GM12878 (cell line): ENCODE results near the gene BMPR1B. TPM values are rescaled to one million over a fixed set of nuclear protein-coding genes. Genes with fewer than 3 reads are reported as not detected.

Experiments
- ATAC-seq: fragments of 200-7000 bp; cut with Tn5 transposase; 3 replicates; pipeline ENCODE4 v1.9.1; 2020; ENCODE audit warnings: mild to moderate bottlenecking, moderate library complexity
- BruUV-seq: library from RNA; stranded (reverse); fragments of 400-500 nt; replicated peaks from 2 replicates; lab custom pipeline; 2021; lab: Mats Ljungman, UMichigan
- CTCF ChIA-PET: fragments of 300-600 bp; sonication (Branson Sonifier 250); formaldehyde crosslinking; extraction: SDS; loops from one replicate; lab custom pipeline; 2021; ENCODE audit warnings: inconsistent platforms; lab: Yijun Ruan, JAX
- POLR2A ChIA-PET: fragments of 350-600 bp; formaldehyde crosslinking; extraction: SDS; loops from one replicate; lab custom pipeline; 2021; ENCODE audit warnings: inconsistent platforms; lab: Charles Lee
- RAD21 ChIA-PET: fragments of 300-600 bp; sonication (Branson Sonifier 250); formaldehyde crosslinking; loops from one replicate; lab custom pipeline; 2023; ENCODE audit warnings: antibody characterized with exemption; ENCODE audit not compliant: unreplicated experiment; lab: Charles Lee
- SMC1A ChIA-PET: fragments of 300-600 bp; sonication (Branson Sonifier 250); formaldehyde crosslinking; loops from one replicate; lab custom pipeline; 2023; ENCODE audit not compliant: unreplicated experiment, uncharacterized antibody; lab: Charles Lee
- DNase-seq: peaks from one replicate; pipeline ENCODE4 v3.0.0-alpha.2; 2011; ENCODE audit warnings: low read depth, low spot score
- FAIRE-seq: peaks from 3 replicates; lab custom pipeline; 2011; peaks lifted over from hg19 to GRCh38; lab: Jason Lieb, UNC
- H2AFZ ChIP-seq: 2 replicates; pipeline ENCODE4 v1.6.0; 2011; ENCODE audit warnings: low read depth, low read length, control low read depth; ENCODE audit not compliant: control insufficient read depth
- H3K27ac ChIP-seq: 2 replicates; pipeline ENCODE4 v1.5.1; 2011; ENCODE audit warnings: control low read depth; ENCODE audit not compliant: control insufficient read depth, insufficient read depth
- H3K27me3 ChIP-seq, 2 experiments: replicated peaks in 1 of 2; 2 replicates each; pipeline versions ENCODE4 v1.6.0 to v1.6.1; 2011; ENCODE audit warnings: low read length in 1 of 2; ENCODE audit not compliant: control insufficient read depth in 2 of 2, insufficient read depth in 2 of 2
- H3K36me3 ChIP-seq, 2 experiments: 2 replicates each; pipeline ENCODE4 v1.5.1; 2011; ENCODE audit warnings: low read length in 1 of 2; ENCODE audit not compliant: control insufficient read depth in 2 of 2, insufficient read depth in 2 of 2
- H3K4me1 ChIP-seq: 2 replicates; pipeline ENCODE4 v1.6.1; 2011; ENCODE audit warnings: mild to moderate bottlenecking, low read length, moderate library complexity, mixed read lengths; ENCODE audit not compliant: control insufficient read depth, insufficient read depth
- H3K4me2 ChIP-seq: 2 replicates; pipeline ENCODE4 v1.6.0; 2011; ENCODE audit warnings: control low read depth; ENCODE audit not compliant: control insufficient read depth, insufficient read depth
- H3K4me3 ChIP-seq: fragments of 200-600 bp; sonication (generic); 2 replicates; pipeline ENCODE4 v1.5.1; 2016
- H3K79me2 ChIP-seq: 2 replicates; pipeline ENCODE4 v1.6.0; 2011; ENCODE audit warnings: low read length; ENCODE audit not compliant: control insufficient read depth, insufficient read depth
- H3K9ac ChIP-seq: 2 replicates; pipeline ENCODE4 v1.8.0; 2011; ENCODE audit warnings: low read length, control low read depth, mixed read lengths; ENCODE audit not compliant: control insufficient read depth, insufficient read depth
- H3K9me3 ChIP-seq: replicated peaks from 3 replicates; pipeline ENCODE4 v1.5.1; 2011; ENCODE audit warnings: mild to moderate bottlenecking, low read length; ENCODE audit not compliant: control insufficient read depth, insufficient read depth
- H4K20me1 ChIP-seq: 2 replicates; pipeline ENCODE4 v1.6.0; 2011; ENCODE audit not compliant: control insufficient read depth, insufficient read depth
- CBX3 ChIP-seq: fragments of 200-600 bp; sonication (generic); IDR thresholded peaks from 2 replicates; pipeline ENCODE4 v1.6.1; 2016; ENCODE audit warnings: low read depth, borderline replicate concordance
- EED ChIP-seq: sonication (generic); IDR thresholded peaks from 2 replicates; pipeline ENCODE4 v1.6.1; 2016; ENCODE audit warnings: antibody characterized with exemption, low read depth
- HDAC6 ChIP-seq: fragments of 200-600 bp; sonication (generic); IDR thresholded peaks from one replicate; pipeline ENCODE4 v1.8.0; 2017; ENCODE audit warnings: antibody characterized with exemption; ENCODE audit not compliant: unreplicated experiment
- JUNB ChIP-seq: IDR thresholded peaks from 2 replicates; pipeline ENCODE4 v1.6.1; 2016; ENCODE audit warnings: antibody characterized with exemption, mild to moderate bottlenecking
- KLF5 ChIP-seq: fragments of 450-650 bp; IDR thresholded peaks from 2 replicates; pipeline ENCODE4 v1.6.1; 2014; ENCODE audit warnings: mild to moderate bottlenecking; ENCODE audit not compliant: partially characterized antibody
- MEF2B ChIP-seq: fragments of 450-650 bp; IDR thresholded peaks from 2 replicates; pipeline ENCODE4 v1.6.1; 2018; ENCODE audit warnings: mild to moderate bottlenecking, moderate library complexity; ENCODE audit not compliant: partially characterized antibody, poor library complexity, severe bottlenecking
- MLLT1 ChIP-seq: fragments of 450-650 bp; IDR thresholded peaks from 2 replicates; pipeline ENCODE4 v1.6.1; 2016; ENCODE audit warnings: mild to moderate bottlenecking
- NR2F1 ChIP-seq: fragments of 450-650 bp; conservative IDR thresholded peaks from 2 replicates; pipeline ENCODE4 v1.6.1; 2017; ENCODE audit warnings: mild to moderate bottlenecking
- PAX5 ChIP-seq: IDR thresholded peaks from 2 replicates; pipeline ENCODE4 v1.6.1; 2011; ENCODE audit warnings: low read depth, low read length, borderline replicate concordance
- PAX8 ChIP-seq: fragments of 450-650 bp; IDR thresholded peaks from 2 replicates; pipeline ENCODE4 v1.6.1; 2017; ENCODE audit warnings: mild to moderate bottlenecking, moderate library complexity
- PKNOX1 ChIP-seq: fragments of 450-650 bp; IDR thresholded peaks from 2 replicates; pipeline ENCODE4 v1.6.1; 2016; ENCODE audit warnings: mild to moderate bottlenecking
- STAT1 ChIP-seq: fragments of 450-650 bp; conservative IDR thresholded peaks from 2 replicates; pipeline ENCODE4 v1.6.1; 2014; ENCODE audit warnings: antibody characterized with exemption, mild to moderate bottlenecking
- WGBS: methylation state at CpG from one replicate; pipeline ENCODE4 v1.1.6; 2016; ENCODE audit warnings: low lambda C conversion rate; ENCODE audit not compliant: insufficient replicate concordance, insufficient coverage; ENCODE audit errors: missing lambda C conversion rate; 5-methylcytosine and 5-hydroxymethylcytosine counted together
- in situ Hi-C: fragments of 300-500 bp; cut with MboI; formaldehyde crosslinking; loops from 9 replicates; pipeline ENCODE4 v1.14.3; 2018; ENCODE audit warnings: mixed read lengths
- intact Hi-C: fragments of 100-400 bp; cut with micrococcal nuclease; formaldehyde crosslinking; loops from one replicate; pipeline ENCODE4 v1.14.2; 2022; ENCODE audit not compliant: unreplicated experiment
- polyA plus RNA-seq, 11 experiments: library from polyadenylated mRNA; depleted of rRNA in 4 of 11; unstranded in 6 of 11; stranded (reverse) in 5 of 11; fragments of >200 nt; fragmentation: Nextera tagmentation in 4 of 11; fragmentation: Illumina TruSeq in 1 of 11; extraction: Ambion mirVana in 4 of 11; extraction: Trizol in 1 of 11; gene quantifications; 1 replicate in 1 of 11; 2 replicates in 10 of 11; pipeline versions ENCODE4 v1.2.1 to v1.2.3, GENCODE V29; 2011 to 2016; ENCODE audit warnings: inconsistent platforms in 2 of 11, missing spikeins in 2 of 11, low read depth in 1 of 11
- total RNA-seq, 4 experiments: library from RNA; depleted of rRNA in 3 of 4; stranded (reverse); fragments of >200 nt in 3 of 4; fragmentation: Illumina TruSeq in 1 of 4; extraction: Trizol in 1 of 4; gene quantifications; 2 replicates each; pipeline versions ENCODE4 v1.2.1 to v1.2.3, GENCODE V29; 2013 to 2021
- TF ChIP-seq, protein P1 (sequence below): IDR thresholded peaks from 2 replicates; pipeline ENCODE4 v1.6.1; 2012; ENCODE audit warnings: mild to moderate bottlenecking, low read depth, low read length
- TF ChIP-seq, protein P2 (sequence below): fragments of 450-650 bp; IDR thresholded peaks from 2 replicates; pipeline ENCODE4 v1.6.1; 2016; ENCODE audit warnings: mild to moderate bottlenecking, moderate library complexity, borderline replicate concordance

BMPR1B gene
- total and polyA plus RNA-seq, 10 of the 15 experiments (the other 5 are each of a cell fraction or from before 2014, with no cell fraction given), result not detected

- 64% methylated on average over 3 of the region's 3 CpGs for WGBS
- Histone ChIP-seq H3K27ac (no peak overlapping the region), H4K20me1 (no peaks in the 10 kb centered on the region), H3K4me2 (no peak overlapping the region), H3K27me3 (no peaks in the 10 kb centered on the region), H3K79me2 (no peaks in the 10 kb centered on the region), H3K9ac (no peak overlapping the region), H3K9me3 (no peaks in the 10 kb centered on the region), H3K4me1 (no peaks in the 10 kb centered on the region), H2AFZ (no peak overlapping the region), H3K36me3 (no peaks in the 10 kb centered on the region), H3K4me3 (no peak overlapping the region)
- POLR2A ChIA-PET, result no interaction called here
- RAD21 ChIA-PET, result no interaction called here
- ATAC-seq (no peak), FAIRE-seq (no peak), DNase-seq (no peak)
- intact Hi-C loops, result no loop called here
- in situ Hi-C loops, result no loop called here
- SMC1A ChIA-PET, result no interaction called here
- no TSS peak for BruUV-seq
- CTCF ChIA-PET, result no interaction called here
- TF ChIP-seq KLF5 (no peak), MLLT1 (no peak), HDAC6 (no peak), JUNB (no peak), EED (no peak), NR2F1 (no peak), CBX3 (no peak), PAX5 (no peak), PKNOX1 (no peak), STAT1 (no peak), MEF2B (no peak), PAX8 (no peak)
- TF ChIP-seq, protein P1, sequence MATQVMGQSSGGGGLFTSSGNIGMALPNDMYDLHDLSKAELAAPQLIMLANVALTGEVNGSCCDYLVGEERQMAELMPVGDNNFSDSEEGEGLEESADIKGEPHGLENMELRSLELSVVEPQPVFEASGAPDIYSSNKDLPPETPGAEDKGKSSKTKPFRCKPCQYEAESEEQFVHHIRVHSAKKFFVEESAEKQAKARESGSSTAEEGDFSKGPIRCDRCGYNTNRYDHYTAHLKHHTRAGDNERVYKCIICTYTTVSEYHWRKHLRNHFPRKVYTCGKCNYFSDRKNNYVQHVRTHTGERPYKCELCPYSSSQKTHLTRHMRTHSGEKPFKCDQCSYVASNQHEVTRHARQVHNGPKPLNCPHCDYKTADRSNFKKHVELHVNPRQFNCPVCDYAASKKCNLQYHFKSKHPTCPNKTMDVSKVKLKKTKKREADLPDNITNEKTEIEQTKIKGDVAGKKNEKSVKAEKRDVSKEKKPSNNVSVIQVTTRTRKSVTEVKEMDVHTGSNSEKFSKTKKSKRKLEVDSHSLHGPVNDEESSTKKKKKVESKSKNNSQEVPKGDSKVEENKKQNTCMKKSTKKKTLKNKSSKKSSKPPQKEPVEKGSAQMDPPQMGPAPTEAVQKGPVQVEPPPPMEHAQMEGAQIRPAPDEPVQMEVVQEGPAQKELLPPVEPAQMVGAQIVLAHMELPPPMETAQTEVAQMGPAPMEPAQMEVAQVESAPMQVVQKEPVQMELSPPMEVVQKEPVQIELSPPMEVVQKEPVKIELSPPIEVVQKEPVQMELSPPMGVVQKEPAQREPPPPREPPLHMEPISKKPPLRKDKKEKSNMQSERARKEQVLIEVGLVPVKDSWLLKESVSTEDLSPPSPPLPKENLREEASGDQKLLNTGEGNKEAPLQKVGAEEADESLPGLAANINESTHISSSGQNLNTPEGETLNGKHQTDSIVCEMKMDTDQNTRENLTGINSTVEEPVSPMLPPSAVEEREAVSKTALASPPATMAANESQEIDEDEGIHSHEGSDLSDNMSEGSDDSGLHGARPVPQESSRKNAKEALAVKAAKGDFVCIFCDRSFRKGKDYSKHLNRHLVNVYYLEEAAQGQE, result no peak
- TF ChIP-seq, protein P2, sequence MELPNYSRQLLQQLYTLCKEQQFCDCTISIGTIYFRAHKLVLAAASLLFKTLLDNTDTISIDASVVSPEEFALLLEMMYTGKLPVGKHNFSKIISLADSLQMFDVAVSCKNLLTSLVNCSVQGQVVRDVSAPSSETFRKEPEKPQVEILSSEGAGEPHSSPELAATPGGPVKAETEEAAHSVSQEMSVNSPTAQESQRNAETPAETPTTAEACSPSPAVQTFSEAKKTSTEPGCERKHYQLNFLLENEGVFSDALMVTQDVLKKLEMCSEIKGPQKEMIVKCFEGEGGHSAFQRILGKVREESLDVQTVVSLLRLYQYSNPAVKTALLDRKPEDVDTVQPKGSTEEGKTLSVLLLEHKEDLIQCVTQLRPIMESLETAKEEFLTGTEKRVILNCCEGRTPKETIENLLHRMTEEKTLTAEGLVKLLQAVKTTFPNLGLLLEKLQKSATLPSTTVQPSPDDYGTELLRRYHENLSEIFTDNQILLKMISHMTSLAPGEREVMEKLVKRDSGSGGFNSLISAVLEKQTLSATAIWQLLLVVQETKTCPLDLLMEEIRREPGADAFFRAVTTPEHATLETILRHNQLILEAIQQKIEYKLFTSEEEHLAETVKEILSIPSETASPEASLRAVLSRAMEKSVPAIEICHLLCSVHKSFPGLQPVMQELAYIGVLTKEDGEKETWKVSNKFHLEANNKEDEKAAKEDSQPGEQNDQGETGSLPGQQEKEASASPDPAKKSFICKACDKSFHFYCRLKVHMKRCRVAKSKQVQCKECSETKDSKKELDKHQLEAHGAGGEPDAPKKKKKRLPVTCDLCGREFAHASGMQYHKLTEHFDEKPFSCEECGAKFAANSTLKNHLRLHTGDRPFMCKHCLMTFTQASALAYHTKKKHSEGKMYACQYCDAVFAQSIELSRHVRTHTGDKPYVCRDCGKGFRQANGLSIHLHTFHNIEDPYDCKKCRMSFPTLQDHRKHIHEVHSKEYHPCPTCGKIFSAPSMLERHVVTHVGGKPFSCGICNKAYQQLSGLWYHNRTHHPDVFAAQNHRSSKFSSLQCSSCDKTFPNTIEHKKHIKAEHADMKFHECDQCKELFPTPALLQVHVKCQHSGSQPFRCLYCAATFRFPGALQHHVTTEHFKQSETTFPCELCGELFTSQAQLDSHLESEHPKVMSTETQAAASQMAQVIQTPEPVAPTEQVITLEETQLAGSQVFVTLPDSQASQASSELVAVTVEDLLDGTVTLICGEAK, result no peak
These were observed 41.1 kb downstream of the BMPR1B start for GRCh38 chr4:94798808-94799207.
